OCI-M2 (cell line): ENCODE data around the gene PIGU.
"Not testable (repeated sequence)": the region's sequence is repeated elsewhere in the genome, so short reads cannot be mapped to it uniquely, and the experiment has no call there.

Source experiments
- DNase-seq: peaks from one replicate; lab custom pipeline; 2025; ENCODE audit not compliant: unreplicated experiment; lab: John Stamatoyannopoulos, UW

The PIGU gene

GRCh38 chr20:34663213-34663943, 13.5 kb downstream of the PIGU start:
- no peak for DNase-seq

- not testable (repeated sequence) for DNase-seq
Observed at GRCh38 chr20:34661811-34662210, 15.1 kb downstream of the PIGU start.

GRCh38 chr20:34658654-34659053, 18.2 kb downstream of the PIGU start:
- not testable (repeated sequence) for DNase-seq

- no peak for DNase-seq
Observed at GRCh38 chr20:34654207-34654744, 22.6 kb downstream of the PIGU start.

GRCh38 chr20:34651200-34651599, 25.7 kb downstream of the PIGU start:
- no peak for DNase-seq

- no peak for DNase-seq
Observed at GRCh38 chr20:34647737-34648136, 29.2 kb downstream of the PIGU start.

- no peak for DNase-seq
Observed at GRCh38 chr20:34644951-34645350, 31.9 kb downstream of the PIGU start.

GRCh38 chr20:34644345-34644744, 32.5 kb downstream of the PIGU start:
- no peak for DNase-seq

GRCh38 chr20:34643928-34644327, 33.0 kb downstream of the PIGU start:
- no peak for DNase-seq

- no peak for DNase-seq
Observed at GRCh38 chr20:34642009-34642408, 34.9 kb downstream of the PIGU start.

- no peak for DNase-seq
Observed at GRCh38 chr20:34639755-34640222, 37.1 kb downstream of the PIGU start.

- DNase-seq, result no peak
Observed at GRCh38 chr20:34638532-34638931, 38.4 kb downstream of the PIGU start.

- DNase-seq, result no peak
Observed at GRCh38 chr20:34638039-34638292, 38.9 kb downstream of the PIGU start.

- DNase-seq, result no peak
Observed at GRCh38 chr20:34637245-34638038, 39.5 kb downstream of the PIGU start.

- no peak for DNase-seq
Observed at GRCh38 chr20:34636648-34637047, 40.2 kb downstream of the PIGU start.

- no peak for DNase-seq
Observed at GRCh38 chr20:34634392-34634791, 42.5 kb downstream of the PIGU start.

- DNase-seq, result no peak
Observed at GRCh38 chr20:34632870-34633452, 43.9 kb downstream of the PIGU start.

- no peak for DNase-seq
Observed at GRCh38 chr20:34629904-34630303, 47.0 kb downstream of the PIGU start.

GRCh38 chr20:34629342-34629741, 47.5 kb downstream of the PIGU start:
- no peak for DNase-seq

GRCh38 chr20:34628026-34628425, 48.9 kb downstream of the PIGU start:
- DNase-seq, result no peak

- no peak for DNase-seq
Observed at GRCh38 chr20:34627458-34627857, 49.4 kb downstream of the PIGU start.

GRCh38 chr20:34626992-34627391, 49.9 kb downstream of the PIGU start:
- no peak for DNase-seq
